SH-SY5Y (cell line): Measurements from ENCODE around the gene HTR7.

Experiments
- GATA2 ChIP-seq: IDR thresholded peaks from 2 replicates; pipeline ENCODE4 v1.6.1; 2011; ENCODE audit warnings: mild to moderate bottlenecking, low read depth, low read length
- GATA3 ChIP-seq: IDR thresholded peaks from 2 replicates; pipeline ENCODE4 v1.6.1; 2011; ENCODE audit warnings: low read depth, mild to moderate bottlenecking, low read length, moderate library complexity

DNA sequence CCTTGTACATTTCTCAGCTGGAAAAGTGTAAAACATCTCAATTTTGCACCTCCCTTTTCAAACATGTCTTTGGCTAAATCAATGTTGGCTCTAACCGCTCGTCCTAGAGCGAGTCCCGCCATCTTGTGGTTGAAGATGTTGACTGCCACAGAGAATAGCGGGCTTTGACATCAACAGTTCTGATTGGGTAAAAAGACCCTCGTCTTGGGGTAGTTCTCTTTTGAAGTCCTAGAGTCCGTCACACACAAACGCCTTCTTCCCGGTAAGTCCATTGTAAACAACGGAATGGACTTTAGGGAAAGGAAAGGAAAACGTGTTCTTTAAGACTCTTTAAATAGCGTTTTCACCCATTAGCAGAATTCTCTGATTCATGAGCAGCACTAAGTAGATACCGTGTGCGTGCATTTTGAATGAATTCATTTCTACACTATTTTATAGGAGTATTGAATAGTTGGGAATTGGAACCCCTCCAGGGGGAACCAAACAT, 13.5 kb upstream of the HTR7 start:
- no peak for TF ChIP-seq GATA2
- TF ChIP-seq GATA3: no peak
